ENCODE data around the gene NAA16.

DNA sequence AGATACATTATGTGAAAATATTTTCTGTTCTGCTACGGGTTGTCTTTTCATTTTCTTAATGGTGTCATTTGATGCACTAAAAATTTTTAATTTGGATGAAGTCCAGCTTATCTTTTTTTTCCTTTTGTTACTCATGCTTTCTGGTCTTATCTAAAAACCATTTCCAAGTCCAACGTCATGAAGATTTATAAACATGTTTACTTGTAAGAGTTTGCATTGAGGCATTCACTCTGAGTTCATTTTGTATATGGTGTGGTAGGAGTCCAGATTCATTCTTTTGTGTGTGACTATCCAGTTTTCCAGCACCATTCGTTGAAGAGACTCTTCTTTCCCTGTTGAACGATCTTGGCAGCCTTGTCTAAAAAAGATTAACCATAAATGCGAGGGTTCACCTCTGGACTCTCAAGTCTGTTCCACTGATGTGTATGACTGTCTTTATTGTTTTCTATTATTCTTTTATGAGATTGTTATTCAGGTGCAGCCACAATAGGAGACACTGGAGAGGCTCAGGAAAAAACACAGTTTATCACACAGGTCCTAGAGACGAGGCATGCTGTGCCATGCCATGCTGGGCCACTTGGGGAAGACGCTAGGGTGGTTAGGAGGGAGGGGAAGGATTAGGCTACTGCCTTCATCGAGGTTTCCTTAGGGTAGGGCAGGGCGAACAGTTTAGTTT is 35.0 kb downstream of the NAA16 start:
- TF ChIP-seq ZNF70 (CRISPR knock-in tag; IDR thresholded peaks at IDR 0.05) (no peak), ESRRG (CRISPR knock-in tag; IDR thresholded peaks at IDR 0.05) (no peak), ZFP3 (CRISPR knock-in tag; IDR thresholded peaks at IDR 0.05) (no peak), TOX (CRISPR knock-in tag; IDR thresholded peaks at IDR 0.05; ENCODE audit: borderline replicate concordance) (no peak), TCF4 (CRISPR knock-in tag; IDR thresholded peaks at IDR 0.05; ENCODE audit: borderline replicate concordance) (no peak), PPARA (CRISPR knock-in tag; IDR thresholded peaks at IDR 0.05; ENCODE audit: borderline replicate concordance) (no peak), SNAI2 (CRISPR knock-in tag; IDR thresholded peaks at IDR 0.05) (no peak)
- TF ChIP-seq, protein P1, sequence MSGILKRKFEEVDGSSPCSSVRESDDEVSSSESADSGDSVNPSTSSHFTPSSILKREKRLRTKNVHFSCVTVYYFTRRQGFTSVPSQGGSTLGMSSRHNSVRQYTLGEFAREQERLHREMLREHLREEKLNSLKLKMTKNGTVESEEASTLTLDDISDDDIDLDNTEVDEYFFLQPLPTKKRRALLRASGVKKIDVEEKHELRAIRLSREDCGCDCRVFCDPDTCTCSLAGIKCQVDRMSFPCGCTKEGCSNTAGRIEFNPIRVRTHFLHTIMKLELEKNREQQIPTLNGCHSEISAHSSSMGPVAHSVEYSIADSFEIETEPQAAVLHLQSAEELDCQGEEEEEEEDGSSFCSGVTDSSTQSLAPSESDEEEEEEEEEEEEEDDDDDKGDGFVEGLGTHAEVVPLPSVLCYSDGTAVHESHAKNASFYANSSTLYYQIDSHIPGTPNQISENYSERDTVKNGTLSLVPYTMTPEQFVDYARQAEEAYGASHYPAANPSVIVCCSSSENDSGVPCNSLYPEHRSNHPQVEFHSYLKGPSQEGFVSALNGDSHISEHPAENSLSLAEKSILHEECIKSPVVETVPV (CRISPR knock-in tag; IDR thresholded peaks at IDR 0.05), result no peak
- TF ChIP-seq, protein P2, sequence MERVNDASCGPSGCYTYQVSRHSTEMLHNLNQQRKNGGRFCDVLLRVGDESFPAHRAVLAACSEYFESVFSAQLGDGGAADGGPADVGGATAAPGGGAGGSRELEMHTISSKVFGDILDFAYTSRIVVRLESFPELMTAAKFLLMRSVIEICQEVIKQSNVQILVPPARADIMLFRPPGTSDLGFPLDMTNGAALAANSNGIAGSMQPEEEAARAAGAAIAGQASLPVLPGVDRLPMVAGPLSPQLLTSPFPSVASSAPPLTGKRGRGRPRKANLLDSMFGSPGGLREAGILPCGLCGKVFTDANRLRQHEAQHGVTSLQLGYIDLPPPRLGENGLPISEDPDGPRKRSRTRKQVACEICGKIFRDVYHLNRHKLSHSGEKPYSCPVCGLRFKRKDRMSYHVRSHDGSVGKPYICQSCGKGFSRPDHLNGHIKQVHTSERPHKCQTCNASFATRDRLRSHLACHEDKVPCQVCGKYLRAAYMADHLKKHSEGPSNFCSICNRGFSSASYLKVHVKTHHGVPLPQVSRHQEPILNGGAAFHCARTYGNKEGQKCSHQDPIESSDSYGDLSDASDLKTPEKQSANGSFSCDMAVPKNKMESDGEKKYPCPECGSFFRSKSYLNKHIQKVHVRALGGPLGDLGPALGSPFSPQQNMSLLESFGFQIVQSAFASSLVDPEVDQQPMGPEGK (CRISPR knock-in tag; IDR thresholded peaks at IDR 0.05; ENCODE audit: borderline replicate concordance), result no peak
